ENCODE data around the gene TAS2R1.

TAS2R1 gene

GRCh38 chr5:9663891-9664290 lies 33.7 kb upstream of the TAS2R1 start:
- TF ChIP-seq EZH2phosphoT487 (IDR thresholded peaks at IDR 0.05; ENCODE audit: borderline replicate concordance) (no peak), CTCF (conservative IDR thresholded peaks at IDR 0.05; ENCODE audit: low read length) (no peak)
- Histone ChIP-seq H3K9me2 (replicated peaks; ENCODE audit: low read depth, low read length) (no peaks in the 10 kb centered on the region), H4K20me1 (ENCODE audit: insufficient read depth, low read length, poor library complexity, severe bottlenecking) (no peaks in the 10 kb centered on the region), H3K4me2 (ENCODE audit: low read depth, low read length, poor library complexity, severe bottlenecking) (no peak overlapping the region), H3K36me3 (ENCODE audit: insufficient read depth, low read length) (no peaks in the 10 kb centered on the region), H2AFZ (ENCODE audit: low read length) (no peak overlapping the region), H3F3A (ENCODE audit: low read depth) (no peaks in the 10 kb centered on the region), H3K4me3 (ENCODE audit: low read length, poor library complexity, severe bottlenecking) (no peak overlapping the region), H3K9me3 (ENCODE audit: insufficient read depth, low read depth, low read length) (no peaks in the 10 kb centered on the region), H3K4me1 (ENCODE audit: insufficient read depth, low read length, poor library complexity, severe bottlenecking) (no peaks in the 10 kb centered on the region), H3K27me3 (ENCODE audit: insufficient read depth, low read length, poor library complexity, severe bottlenecking) (no peaks in the 10 kb centered on the region), H3K79me2 (ENCODE audit: insufficient read depth, low read length) (no peaks in the 10 kb centered on the region), H3K9ac (ENCODE audit: low read depth, low read length, poor library complexity, severe bottlenecking) (no peak overlapping the region)

GRCh38 chr5:9661316-9662015 lies 31.3 kb upstream of the TAS2R1 start:
- Histone ChIP-seq H2AFZ (ENCODE audit: low read length) (no peak overlapping the region), H3K9me3 (ENCODE audit: insufficient read depth, low read depth, low read length) (no peaks in the 10 kb centered on the region), H3F3A (ENCODE audit: low read depth) (no peaks in the 10 kb centered on the region), H3K9me2 (replicated peaks; ENCODE audit: low read depth, low read length) (no peaks in the 10 kb centered on the region), H3K4me3 (ENCODE audit: low read length, poor library complexity, severe bottlenecking) (no peak overlapping the region), H3K36me3 (ENCODE audit: insufficient read depth, low read length) (no peaks in the 10 kb centered on the region), H4K20me1 (ENCODE audit: insufficient read depth, low read length, poor library complexity, severe bottlenecking) (no peaks in the 10 kb centered on the region), H3K79me2 (ENCODE audit: insufficient read depth, low read length) (no peaks in the 10 kb centered on the region), H3K4me2 (ENCODE audit: low read depth, low read length, poor library complexity, severe bottlenecking) (no peak overlapping the region), H3K27me3 (ENCODE audit: insufficient read depth, low read length, poor library complexity, severe bottlenecking) (no peaks in the 10 kb centered on the region), H3K4me1 (ENCODE audit: insufficient read depth, low read length, poor library complexity, severe bottlenecking) (no peaks in the 10 kb centered on the region), H3K9ac (ENCODE audit: low read depth, low read length, poor library complexity, severe bottlenecking) (no peak overlapping the region)
- TF ChIP-seq EZH2phosphoT487 (IDR thresholded peaks at IDR 0.05; ENCODE audit: borderline replicate concordance) (no peak), CTCF (conservative IDR thresholded peaks at IDR 0.05; ENCODE audit: low read length) (no peak)

GRCh38 chr5:9658706-9659105 lies 28.6 kb upstream of the TAS2R1 start:
- no peaks in the 10 kb centered on the region for H3K36me3 ChIP-seq (ENCODE audit: insufficient read depth, low read length)
- H3K9me3 ChIP-seq (ENCODE audit: insufficient read depth, low read depth, low read length): no peaks in the 10 kb centered on the region
- no peak for TF ChIP-seq CTCF (conservative IDR thresholded peaks at IDR 0.05; ENCODE audit: low read length)
- TF ChIP-seq EZH2phosphoT487 (IDR thresholded peaks at IDR 0.05; ENCODE audit: borderline replicate concordance): no peak

More at GRCh38 chr5:9658706-9659105, 28.6 kb upstream of the TAS2R1 start:
- no peaks in the 10 kb centered on the region for H3K4me1 ChIP-seq (ENCODE audit: insufficient read depth, low read length, poor library complexity, severe bottlenecking)
- no peaks in the 10 kb centered on the region for H3F3A ChIP-seq (ENCODE audit: low read depth)
- no peaks in the 10 kb centered on the region for H4K20me1 ChIP-seq (ENCODE audit: insufficient read depth, low read length, poor library complexity, severe bottlenecking)
- no peak overlapping the region for H3K4me3 ChIP-seq (ENCODE audit: low read length, poor library complexity, severe bottlenecking)
- H3K4me2 ChIP-seq (ENCODE audit: low read depth, low read length, poor library complexity, severe bottlenecking): no peak overlapping the region
- H2AFZ ChIP-seq (ENCODE audit: low read length): no peak overlapping the region
- no peaks in the 10 kb centered on the region for H3K79me2 ChIP-seq (ENCODE audit: insufficient read depth, low read length)
- H3K9ac ChIP-seq (ENCODE audit: low read depth, low read length, poor library complexity, severe bottlenecking): no peak overlapping the region
- no peaks in the 10 kb centered on the region for H3K9me2 ChIP-seq (replicated peaks; ENCODE audit: low read depth, low read length)
- H3K27me3 ChIP-seq (ENCODE audit: insufficient read depth, low read length, poor library complexity, severe bottlenecking): no peaks in the 10 kb centered on the region

Measured in Loucy (cell line).